K562 (cell line): ENCODE measurements around the gene AFF3.

Experiments
- ARID4B ChIP-seq: sonication (generic); formaldehyde crosslinking; IDR thresholded peaks from 2 replicates; pipeline ENCODE4 v1.8.0; 2022; ENCODE audit warnings: mild to moderate bottlenecking, missing genetic modification reagents
- CCNT2 ChIP-seq: IDR thresholded peaks from 2 replicates; pipeline ENCODE4 v1.6.1; 2011; ENCODE audit warnings: borderline replicate concordance, low read depth, mild to moderate bottlenecking, moderate library complexity, mixed read lengths, low read length; ENCODE audit not compliant: insufficient read length; ENCODE audit errors: extremely low read depth
- FOS ChIP-seq: IDR thresholded peaks from 3 replicates; pipeline ENCODE4 v1.6.1; 2011; ENCODE audit not compliant: insufficient read length; ENCODE audit errors: extremely low read depth
- MAFK ChIP-seq: IDR thresholded peaks from 2 replicates; pipeline ENCODE4 v1.6.1; 2011; ENCODE audit warnings: low read length, improper control_type of control experiment
- SNRNP70 ChIP-seq: fragments of 200-400 bp; formaldehyde crosslinking; optimal IDR thresholded peaks from 2 replicates; pipeline ENCODE3; 2017; ENCODE audit warnings: low read depth, low read length
- SPI1 ChIP-seq: IDR thresholded peaks from 2 replicates; pipeline ENCODE4 v1.6.1; 2011; ENCODE audit warnings: low read depth, low read length, control low read depth, borderline replicate concordance
- ZZZ3 ChIP-seq: fragments of 450-650 bp; IDR thresholded peaks from 2 replicates; pipeline ENCODE4 v1.6.1; 2016; ENCODE audit warnings: antibody characterized with exemption, mild to moderate bottlenecking, moderate library complexity
- TF ChIP-seq, protein P1 (sequence below), 2 experiments: fragments of 450-650 bp; conservative IDR thresholded peaks; 2 replicates each; pipeline ENCODE4 v1.6.1; 2017; ENCODE audit warnings: mild to moderate bottlenecking in 2 of 2, moderate library complexity in 2 of 2
- TF ChIP-seq, protein P2 (sequence below): fragments of 250-450 bp; sonication (Bioruptor Pico); IDR thresholded peaks from 2 replicates; pipeline ENCODE4 v1.5.0; 2020; ENCODE audit warnings: mild to moderate bottlenecking
- TF ChIP-seq, protein P3 (sequence below), 3 experiments: IDR thresholded peaks in 2 of 3; conservative IDR thresholded peaks in 1 of 3; 2 replicates each; pipeline ENCODE4 v1.5.1; 2011 to 2012; ENCODE audit warnings: low read length in 3 of 3, mild to moderate bottlenecking in 3 of 3, control low read depth in 2 of 3, improper control_type of control experiment in 1 of 3, inconsistent platforms in 1 of 3, low read depth in 1 of 3, mixed read lengths in 1 of 3, moderate library complexity in 1 of 3; ENCODE audit not compliant: insufficient read depth in 2 of 3

DNA sequence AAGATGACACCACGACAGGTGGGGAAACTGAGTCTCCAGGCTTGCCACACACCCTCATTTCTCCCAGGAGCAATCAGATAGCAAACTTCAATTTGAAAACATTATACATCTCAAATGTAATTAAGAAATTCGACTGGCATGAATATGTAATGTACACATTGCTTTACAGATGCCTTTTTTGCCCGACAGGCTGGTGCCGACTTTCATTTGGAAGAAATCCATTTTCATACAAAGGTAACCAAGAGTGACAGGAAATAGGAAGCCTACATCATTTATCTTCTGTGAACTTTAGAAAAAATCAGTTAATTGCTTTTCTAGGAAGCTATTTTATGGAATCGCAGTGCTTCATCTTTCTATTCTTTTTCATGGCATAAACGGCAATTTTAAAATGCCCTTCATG lies 140.3 kb downstream of the AFF3 start:
- TF ChIP-seq MAFK (no peak), ZZZ3 (no peak), FOS (no peak), SPI1 (no peak), SNRNP70 (no peak), ARID4B (CRISPR knock-in tag) (no peak), CCNT2 (no peak)
- TF ChIP-seq, protein P1, sequence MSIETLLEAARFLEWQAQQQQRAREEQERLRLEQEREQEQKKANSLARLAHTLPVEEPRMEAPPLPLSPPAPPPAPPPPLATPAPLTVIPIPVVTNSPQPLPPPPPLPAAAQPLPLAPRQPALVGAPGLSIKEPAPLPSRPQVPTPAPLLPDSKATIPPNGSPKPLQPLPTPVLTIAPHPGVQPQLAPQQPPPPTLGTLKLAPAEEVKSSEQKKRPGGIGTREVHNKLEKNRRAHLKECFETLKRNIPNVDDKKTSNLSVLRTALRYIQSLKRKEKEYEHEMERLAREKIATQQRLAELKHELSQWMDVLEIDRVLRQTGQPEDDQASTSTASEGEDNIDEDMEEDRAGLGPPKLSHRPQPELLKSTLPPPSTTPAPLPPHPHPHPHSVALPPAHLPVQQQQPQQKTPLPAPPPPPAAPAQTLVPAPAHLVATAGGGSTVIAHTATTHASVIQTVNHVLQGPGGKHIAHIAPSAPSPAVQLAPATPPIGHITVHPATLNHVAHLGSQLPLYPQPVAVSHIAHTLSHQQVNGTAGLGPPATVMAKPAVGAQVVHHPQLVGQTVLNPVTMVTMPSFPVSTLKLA (conservative IDR thresholded peaks at IDR 0.05): no peak
- TF ChIP-seq, protein P2, sequence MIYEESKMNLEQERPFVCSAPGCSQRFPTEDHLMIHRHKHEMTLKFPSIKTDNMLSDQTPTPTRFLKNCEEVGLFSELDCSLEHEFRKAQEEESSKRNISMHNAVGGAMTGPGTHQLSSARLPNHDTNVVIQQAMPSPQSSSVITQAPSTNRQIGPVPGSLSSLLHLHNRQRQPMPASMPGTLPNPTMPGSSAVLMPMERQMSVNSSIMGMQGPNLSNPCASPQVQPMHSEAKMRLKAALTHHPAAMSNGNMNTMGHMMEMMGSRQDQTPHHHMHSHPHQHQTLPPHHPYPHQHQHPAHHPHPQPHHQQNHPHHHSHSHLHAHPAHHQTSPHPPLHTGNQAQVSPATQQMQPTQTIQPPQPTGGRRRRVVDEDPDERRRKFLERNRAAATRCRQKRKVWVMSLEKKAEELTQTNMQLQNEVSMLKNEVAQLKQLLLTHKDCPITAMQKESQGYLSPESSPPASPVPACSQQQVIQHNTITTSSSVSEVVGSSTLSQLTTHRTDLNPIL (CRISPR knock-in tag): no peak
- TF ChIP-seq, protein P3, sequence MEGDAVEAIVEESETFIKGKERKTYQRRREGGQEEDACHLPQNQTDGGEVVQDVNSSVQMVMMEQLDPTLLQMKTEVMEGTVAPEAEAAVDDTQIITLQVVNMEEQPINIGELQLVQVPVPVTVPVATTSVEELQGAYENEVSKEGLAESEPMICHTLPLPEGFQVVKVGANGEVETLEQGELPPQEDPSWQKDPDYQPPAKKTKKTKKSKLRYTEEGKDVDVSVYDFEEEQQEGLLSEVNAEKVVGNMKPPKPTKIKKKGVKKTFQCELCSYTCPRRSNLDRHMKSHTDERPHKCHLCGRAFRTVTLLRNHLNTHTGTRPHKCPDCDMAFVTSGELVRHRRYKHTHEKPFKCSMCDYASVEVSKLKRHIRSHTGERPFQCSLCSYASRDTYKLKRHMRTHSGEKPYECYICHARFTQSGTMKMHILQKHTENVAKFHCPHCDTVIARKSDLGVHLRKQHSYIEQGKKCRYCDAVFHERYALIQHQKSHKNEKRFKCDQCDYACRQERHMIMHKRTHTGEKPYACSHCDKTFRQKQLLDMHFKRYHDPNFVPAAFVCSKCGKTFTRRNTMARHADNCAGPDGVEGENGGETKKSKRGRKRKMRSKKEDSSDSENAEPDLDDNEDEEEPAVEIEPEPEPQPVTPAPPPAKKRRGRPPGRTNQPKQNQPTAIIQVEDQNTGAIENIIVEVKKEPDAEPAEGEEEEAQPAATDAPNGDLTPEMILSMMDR (IDR thresholded peaks at IDR 0.05 in 2 of 3, conservative IDR thresholded peaks at IDR 0.05 in 1 of 3; ENCODE audit: insufficient read depth in 2 of 3, low read depth in 1 of 3, low read length in 3 of 3): no peak
